Measurements from ENCODE around the gene CDH12.
A peak's percentile ranks its signal among the peaks of the same experiment; 100 is the strongest.

Gene CDH12

GRCh38 chr5:22604711-22605110 is 248.4 kb downstream of the CDH12 start:
- no peak for ATAC-seq
- TF ChIP-seq PPARA (CRISPR knock-in tag; IDR thresholded peaks at IDR 0.05; ENCODE audit: borderline replicate concordance) (no peak), BACH2 (CRISPR knock-in tag; IDR thresholded peaks at IDR 0.05; ENCODE audit: borderline replicate concordance) (no peak), TOX (CRISPR knock-in tag; IDR thresholded peaks at IDR 0.05; ENCODE audit: borderline replicate concordance) (no peak), ISL1 (CRISPR knock-in tag; IDR thresholded peaks at IDR 0.05) (no peak), ARNTL (CRISPR knock-in tag; IDR thresholded peaks at IDR 0.05; ENCODE audit: borderline replicate concordance, low read depth) (no peak)
- TF ChIP-seq, protein P1, sequence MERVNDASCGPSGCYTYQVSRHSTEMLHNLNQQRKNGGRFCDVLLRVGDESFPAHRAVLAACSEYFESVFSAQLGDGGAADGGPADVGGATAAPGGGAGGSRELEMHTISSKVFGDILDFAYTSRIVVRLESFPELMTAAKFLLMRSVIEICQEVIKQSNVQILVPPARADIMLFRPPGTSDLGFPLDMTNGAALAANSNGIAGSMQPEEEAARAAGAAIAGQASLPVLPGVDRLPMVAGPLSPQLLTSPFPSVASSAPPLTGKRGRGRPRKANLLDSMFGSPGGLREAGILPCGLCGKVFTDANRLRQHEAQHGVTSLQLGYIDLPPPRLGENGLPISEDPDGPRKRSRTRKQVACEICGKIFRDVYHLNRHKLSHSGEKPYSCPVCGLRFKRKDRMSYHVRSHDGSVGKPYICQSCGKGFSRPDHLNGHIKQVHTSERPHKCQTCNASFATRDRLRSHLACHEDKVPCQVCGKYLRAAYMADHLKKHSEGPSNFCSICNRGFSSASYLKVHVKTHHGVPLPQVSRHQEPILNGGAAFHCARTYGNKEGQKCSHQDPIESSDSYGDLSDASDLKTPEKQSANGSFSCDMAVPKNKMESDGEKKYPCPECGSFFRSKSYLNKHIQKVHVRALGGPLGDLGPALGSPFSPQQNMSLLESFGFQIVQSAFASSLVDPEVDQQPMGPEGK (CRISPR knock-in tag; IDR thresholded peaks at IDR 0.05; ENCODE audit: borderline replicate concordance), result no peak

DNA sequence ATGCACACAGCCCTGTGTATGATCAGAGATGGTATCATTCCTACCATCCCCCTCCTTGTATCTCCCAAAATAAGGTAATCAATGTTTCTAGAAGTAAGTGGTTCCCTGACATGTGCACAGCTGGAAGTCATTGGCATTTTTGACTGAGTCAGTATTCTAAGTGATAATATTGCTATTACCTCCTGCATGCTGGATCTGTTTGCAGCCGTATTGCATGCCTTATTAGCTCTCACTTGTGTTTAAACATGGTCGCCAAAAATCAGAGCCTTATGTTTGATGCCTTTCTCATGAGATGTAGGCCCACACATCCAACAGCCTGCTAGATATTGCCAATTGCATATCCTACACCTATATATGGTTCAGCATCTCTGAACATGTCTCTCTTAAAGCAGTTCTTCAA is 254.3 kb downstream of the CDH12 start:
- no peak for TF ChIP-seq OSR1 (CRISPR knock-in tag; IDR thresholded peaks at IDR 0.05)
- TF ChIP-seq RARB (CRISPR knock-in tag; IDR thresholded peaks at IDR 0.05), result no peak
- TF ChIP-seq, protein P1 (CRISPR knock-in tag; IDR thresholded peaks at IDR 0.05; ENCODE audit: borderline replicate concordance), result no peak
- no peak for TF ChIP-seq TSHZ2 (CRISPR knock-in tag; IDR thresholded peaks at IDR 0.05)
- no peak for TF ChIP-seq GLIS3 (CRISPR knock-in tag; IDR thresholded peaks at IDR 0.05)
- TF ChIP-seq PPARA (CRISPR knock-in tag; IDR thresholded peaks at IDR 0.05; ENCODE audit: borderline replicate concordance), result no peak
- TF ChIP-seq ZC3H10 (CRISPR knock-in tag; IDR thresholded peaks at IDR 0.05), result no peak
- no peak for TF ChIP-seq ISL1 (CRISPR knock-in tag; IDR thresholded peaks at IDR 0.05)
- no peak for TF ChIP-seq CSRNP3 (CRISPR knock-in tag; IDR thresholded peaks at IDR 0.05)
- no peak for TF ChIP-seq ARNTL (CRISPR knock-in tag; IDR thresholded peaks at IDR 0.05; ENCODE audit: borderline replicate concordance, low read depth)
- no peak for TF ChIP-seq SNAI2 (CRISPR knock-in tag; IDR thresholded peaks at IDR 0.05)
- TF ChIP-seq ZNF565 (CRISPR knock-in tag; conservative IDR thresholded peaks at IDR 0.05; ENCODE audit: low read depth), result no peak
- TF ChIP-seq ZFP30 (CRISPR knock-in tag; IDR thresholded peaks at IDR 0.05), result no peak
- no peak for TF ChIP-seq ZNF8 (CRISPR knock-in tag; IDR thresholded peaks at IDR 0.05)
- TF ChIP-seq CSDC2 (CRISPR knock-in tag; IDR thresholded peaks at IDR 0.05), result no peak
- no peak for TF ChIP-seq ESRRG (CRISPR knock-in tag; IDR thresholded peaks at IDR 0.05)
- no peak for TF ChIP-seq BACH2 (CRISPR knock-in tag; IDR thresholded peaks at IDR 0.05; ENCODE audit: borderline replicate concordance)
- TF ChIP-seq POU6F1 (CRISPR knock-in tag; IDR thresholded peaks at IDR 0.05; ENCODE audit: borderline replicate concordance, low read depth), result no peak
- no peak for ATAC-seq

DNA sequence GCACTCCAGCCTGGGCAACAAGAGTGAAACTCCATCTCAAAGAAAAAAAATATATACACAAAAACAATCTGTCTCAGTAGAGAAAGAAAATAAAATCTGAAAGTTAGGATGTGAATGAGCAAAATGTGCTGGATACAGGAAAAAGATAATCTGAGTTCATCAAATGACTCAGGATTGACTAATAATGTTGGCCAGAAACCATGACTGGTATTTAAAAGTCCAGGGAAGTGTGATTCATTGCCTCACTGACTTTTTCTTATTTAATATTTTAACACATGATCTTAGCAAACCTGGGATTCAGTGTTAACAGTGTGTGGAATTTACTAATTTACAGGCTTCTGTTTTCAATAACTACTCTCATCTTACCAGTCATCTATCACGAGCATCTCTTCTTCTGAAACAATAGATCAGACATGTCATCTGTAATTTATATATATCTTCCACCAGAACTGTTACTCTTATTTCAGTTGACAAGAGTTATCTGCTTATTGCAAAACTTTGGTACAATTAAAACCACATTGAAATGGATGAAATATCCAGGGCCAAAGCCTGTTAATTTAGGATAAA is 256.7 kb downstream of the CDH12 start:
- no peak for TF ChIP-seq ZNF8 (CRISPR knock-in tag; IDR thresholded peaks at IDR 0.05)
- no peak for TF ChIP-seq TSHZ2 (CRISPR knock-in tag; IDR thresholded peaks at IDR 0.05)
- TF ChIP-seq TOX (CRISPR knock-in tag; IDR thresholded peaks at IDR 0.05; ENCODE audit: borderline replicate concordance), result no peak
- no peak for TF ChIP-seq TCF4 (CRISPR knock-in tag; IDR thresholded peaks at IDR 0.05; ENCODE audit: borderline replicate concordance)
- TF ChIP-seq ARNTL (CRISPR knock-in tag; IDR thresholded peaks at IDR 0.05; ENCODE audit: borderline replicate concordance, low read depth), result no peak
- peak; percentile 52; the same call in 2 of the 3 replicates for ATAC-seq
